M059J (cell line): Measurements from ENCODE around the gene AKAP7. TPM values are rescaled to one million over a fixed set of nuclear protein-coding genes. Genes with fewer than 3 reads are reported as not detected.

Source experiments
- DNase-seq: peaks from one replicate; pipeline ENCODE4 v3.0.0-alpha.2; 2012; ENCODE audit warnings: low read depth
- total RNA-seq: library from RNA; depleted of rRNA; stranded (reverse); fragments of >200 nt; shearing (Covaris generic); gene quantifications from 2 replicates; pipeline ENCODE4 v1.2.3, GENCODE V29; 2014

Gene AKAP7
- total RNA-seq, 1 experiment from 2014 or later = 6.8 TPM

GRCh38 chr6:131199568-131200272 is 64.5 kb downstream of the AKAP7 start:
- peak; percentile 68 for DNase-seq

DNA sequence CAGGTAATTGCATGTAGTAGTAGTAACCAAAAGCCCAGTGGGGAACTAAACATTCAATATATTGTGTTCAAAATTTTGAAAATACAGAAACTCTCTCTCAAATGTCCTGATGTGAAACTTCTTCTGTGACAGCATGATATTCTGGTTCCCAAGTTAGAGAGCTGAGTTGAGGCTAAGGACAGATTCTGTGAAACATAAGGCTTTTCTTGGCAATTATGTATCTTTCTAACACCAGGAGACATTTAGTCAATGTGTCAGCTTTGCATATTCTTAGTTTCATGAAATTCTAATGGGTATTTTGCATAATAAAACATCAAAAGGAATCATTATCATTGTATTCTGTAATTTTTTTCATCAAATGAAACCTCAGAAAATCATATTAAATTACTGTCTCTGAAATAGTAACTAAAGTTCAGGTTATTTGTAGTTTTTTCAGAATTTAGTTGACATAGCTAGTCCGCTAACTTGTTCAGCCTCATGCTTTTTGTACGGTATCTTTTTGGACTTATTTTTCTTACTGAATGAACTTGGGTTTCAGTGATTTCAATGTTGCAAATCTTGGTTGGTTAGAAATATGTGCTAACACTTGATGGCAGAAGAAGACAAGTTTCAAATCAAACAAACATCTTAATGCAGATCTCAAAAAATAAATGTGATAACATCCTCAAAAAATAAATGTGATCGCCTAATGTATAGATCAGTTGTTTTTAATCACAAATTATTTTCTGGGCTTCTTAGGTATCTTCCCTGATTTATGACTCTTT is 70.4 kb downstream of the AKAP7 start:
- no peak for DNase-seq

DNA sequence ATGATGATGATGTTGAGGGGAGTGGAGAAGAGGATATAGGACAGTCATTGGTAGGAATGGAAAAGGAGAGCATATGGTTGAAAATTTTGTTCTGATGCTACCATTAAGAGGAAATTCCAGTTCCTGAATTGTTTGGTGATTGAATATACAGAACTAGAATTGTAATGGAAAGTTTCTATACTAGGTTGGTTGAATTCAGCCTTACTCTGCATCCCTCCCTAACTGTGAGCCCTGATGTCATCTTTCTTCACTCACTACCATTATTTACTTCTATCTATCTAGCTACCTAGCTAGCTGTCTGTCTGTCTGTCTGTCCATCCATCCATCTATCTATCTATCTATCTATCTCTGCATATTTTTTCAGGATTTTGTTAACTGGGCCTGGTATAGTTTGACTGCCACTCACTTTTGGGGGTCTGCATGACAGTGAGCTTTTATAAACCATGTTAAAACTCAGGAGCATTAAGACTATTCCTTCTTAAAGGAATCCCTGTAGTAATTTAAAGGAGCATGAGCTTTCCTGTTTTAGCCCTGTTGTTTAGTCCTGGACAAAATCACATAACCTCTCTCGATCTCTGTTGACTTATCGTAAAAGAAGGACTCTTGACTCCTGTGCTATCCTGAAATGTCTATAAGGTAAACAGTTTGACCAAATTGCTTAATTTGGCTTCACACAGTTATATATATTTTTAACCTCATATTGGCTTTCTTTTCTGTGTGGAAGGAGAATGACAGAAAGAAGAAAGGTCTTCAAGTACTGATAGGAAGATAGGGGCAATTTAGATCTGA is 71.4 kb downstream of the AKAP7 start:
- no peak for DNase-seq

DNA sequence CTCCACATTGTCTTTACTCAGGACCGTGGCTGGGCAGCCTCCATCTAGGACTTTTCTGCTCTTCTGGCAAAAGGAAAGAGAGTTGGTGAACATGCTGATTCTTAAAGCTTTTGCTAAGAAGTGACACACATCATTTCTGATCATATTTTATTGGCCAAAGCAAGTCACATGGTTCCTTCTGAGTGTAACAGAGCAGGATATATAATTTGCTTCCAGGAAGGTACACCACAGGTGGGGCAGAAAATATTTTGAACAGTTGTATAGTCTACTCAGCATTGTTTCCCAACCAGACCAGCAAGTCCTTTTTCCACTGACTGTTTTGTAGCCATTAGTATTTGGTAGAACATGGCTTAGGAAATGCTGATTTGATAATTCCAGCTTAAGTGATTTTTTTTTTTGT is 73.5 kb downstream of the AKAP7 start:
- DNase-seq = no peak

- DNase-seq = no peak
Measured at GRCh38 chr6:131210469-131210868, 75.2 kb downstream of the AKAP7 start.

DNA sequence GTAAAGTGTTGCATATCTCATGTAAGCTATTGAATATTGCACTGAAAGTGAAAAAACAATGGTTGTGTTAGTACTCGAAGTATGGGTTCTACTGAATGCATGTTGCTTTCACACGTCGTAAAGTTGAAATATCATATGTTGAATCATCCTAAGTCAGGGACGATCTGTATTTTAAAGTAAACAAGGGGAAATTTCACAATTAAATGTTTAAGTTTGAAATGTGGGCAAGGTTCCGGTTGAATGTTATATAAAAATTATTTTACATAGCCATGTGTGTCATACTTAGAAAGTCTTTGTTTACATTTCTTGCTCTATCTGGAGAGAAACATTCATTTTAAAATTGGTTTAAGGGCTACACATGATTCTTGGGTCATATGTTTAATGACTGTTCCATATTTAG is 76.8 kb downstream of the AKAP7 start:
- DNase-seq = no peak

- no peak for DNase-seq
Measured at GRCh38 chr6:131212913-131213312, 77.6 kb downstream of the AKAP7 start.

DNA sequence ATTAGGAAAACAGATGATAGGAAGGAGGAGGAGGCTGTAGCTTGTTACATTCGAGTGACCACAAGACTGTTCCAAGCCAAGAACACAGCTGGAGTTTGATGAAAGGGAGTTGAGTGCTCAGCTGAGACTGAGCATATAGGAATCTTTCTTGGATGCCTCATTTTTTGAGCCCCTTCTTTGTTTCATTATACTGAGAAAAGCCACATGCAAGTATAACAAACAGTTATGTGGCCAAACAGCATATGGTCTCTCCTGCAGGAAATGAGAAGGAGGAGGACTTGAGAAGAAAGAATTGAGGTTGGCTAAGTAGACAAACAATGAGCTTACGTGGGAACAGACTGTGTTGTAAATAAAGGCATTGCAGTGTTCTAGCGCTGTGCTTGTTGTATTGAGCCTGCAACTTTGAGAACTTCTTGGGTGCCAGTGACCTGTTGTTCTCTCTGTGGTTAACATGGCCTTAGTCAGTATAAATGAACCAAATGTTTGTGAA is 78.3 kb downstream of the AKAP7 start:
- DNase-seq = peak; percentile 10

DNA sequence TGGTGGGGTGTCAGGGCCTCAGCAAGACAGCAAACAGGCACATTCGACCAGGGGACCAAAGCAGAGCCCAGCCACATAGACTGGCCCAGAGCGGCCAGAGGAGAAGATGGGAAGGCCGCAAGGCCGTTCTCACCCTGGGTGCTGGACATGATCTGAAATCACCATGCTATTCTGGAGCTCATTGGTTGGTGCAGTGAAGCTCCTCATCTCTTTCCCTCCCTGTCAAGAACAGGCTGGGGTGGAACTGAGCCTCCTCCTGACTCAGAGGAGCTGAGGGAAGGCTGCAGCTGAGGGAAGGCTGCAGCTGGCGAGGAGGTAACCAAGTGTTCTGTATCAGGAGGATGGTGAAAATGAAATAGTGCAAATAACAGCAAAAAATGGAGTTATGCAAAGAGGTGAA is 80.0 kb downstream of the AKAP7 start:
- no peak for DNase-seq

GRCh38 chr6:131216246-131216645 is 81.0 kb downstream of the AKAP7 start:
- DNase-seq = no peak

DNA sequence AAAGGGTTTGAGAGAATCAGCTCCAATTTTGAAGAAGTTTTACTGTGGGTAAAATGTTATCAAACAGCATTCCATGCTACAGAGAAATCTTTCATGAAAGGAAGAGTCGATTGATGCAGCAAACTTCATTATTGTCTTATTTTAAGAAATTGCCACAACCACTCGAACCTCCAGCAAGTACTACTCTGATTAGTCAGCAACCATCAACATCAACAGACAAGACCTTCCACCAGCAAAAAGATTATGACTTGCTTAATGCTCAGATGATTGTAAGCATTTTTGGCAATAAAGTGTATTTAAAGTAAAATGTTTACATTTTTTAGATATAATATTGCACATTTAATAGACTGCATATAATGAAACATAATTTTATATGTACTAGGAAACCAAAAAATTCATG is 87.5 kb downstream of the AKAP7 start:
- no peak for DNase-seq

DNA sequence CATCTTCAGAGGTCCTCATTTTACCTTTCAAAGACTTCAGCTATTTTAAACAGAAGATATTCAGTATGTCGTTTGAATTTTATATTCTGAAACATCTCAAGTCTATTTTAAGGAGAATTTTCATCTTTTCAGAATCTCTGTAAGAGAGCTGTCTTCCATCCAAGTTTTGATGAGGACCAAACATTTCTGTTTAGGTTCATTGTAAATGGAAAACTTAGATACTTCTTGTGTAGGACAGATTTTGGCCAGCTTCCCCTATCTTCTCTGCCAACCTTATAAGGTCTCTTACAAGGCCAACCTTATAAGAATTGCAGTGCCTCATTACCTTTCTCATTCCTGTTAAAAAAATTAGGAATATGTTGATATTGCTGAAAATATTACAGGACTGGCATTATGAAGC is 88.1 kb downstream of the AKAP7 start:
- no peak for DNase-seq

- peak; percentile 24 for DNase-seq
Measured at GRCh38 chr6:131225127-131225526, 89.9 kb downstream of the AKAP7 start.

- no peak for DNase-seq
Measured at GRCh38 chr6:131225959-131226358, 90.7 kb downstream of the AKAP7 start.

GRCh38 chr6:131226459-131227157 is 91.3 kb downstream of the AKAP7 start:
- DNase-seq = no peak

- DNase-seq = no peak
Measured at GRCh38 chr6:131227158-131227543, 91.9 kb downstream of the AKAP7 start.

- DNase-seq = no peak
Measured at GRCh38 chr6:131231103-131231502, 95.8 kb downstream of the AKAP7 start.

GRCh38 chr6:131231891-131232290 is 96.6 kb downstream of the AKAP7 start:
- DNase-seq = no peak

DNA sequence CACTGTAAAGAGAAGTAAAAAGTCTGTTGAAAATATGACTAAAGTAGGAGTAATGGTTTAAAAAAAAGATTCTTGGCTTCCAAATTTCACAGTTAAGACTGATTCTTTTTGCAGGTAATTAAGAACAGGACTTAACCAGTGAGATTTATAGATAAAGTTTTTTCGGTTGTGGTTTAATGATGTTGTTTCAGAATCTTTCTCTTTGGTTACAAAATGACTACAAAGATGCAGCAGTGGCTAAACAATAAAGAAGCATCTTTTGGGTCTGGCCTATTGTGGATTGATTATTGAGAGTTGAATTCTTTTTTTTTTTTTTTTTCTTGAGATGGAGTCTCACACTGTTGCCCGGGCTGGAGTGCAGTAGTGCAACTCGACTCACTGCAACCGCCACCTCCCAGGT is 109.7 kb downstream of the AKAP7 start:
- DNase-seq = no peak

- no peak for DNase-seq
Measured at GRCh38 chr6:131250122-131250521, 114.9 kb downstream of the AKAP7 start.

- no peak for DNase-seq
Measured at GRCh38 chr6:131250936-131251335, 115.7 kb downstream of the AKAP7 start.
